ENCODE data around the gene PAPPA2. TPM values are rescaled to one million over a fixed set of nuclear protein-coding genes. Genes with fewer than 3 reads are reported as not detected.
"Not testable (repeated sequence)": the region's sequence is repeated elsewhere in the genome, so short reads cannot be mapped to it uniquely, and the experiment has no call there.

The PAPPA2 gene
- total RNA-seq, 6 donors from 2014 or later = under 0.01 to 2.4 (median 0.45) TPM

- ATAC-seq (ENCODE audit: low FRiP score in 2 of 2) (no peak), DNase-seq (no peak)
- no peaks in the 10 kb centered on the region for H3K4me1 ChIP-seq
- H3K27ac ChIP-seq = no peak overlapping the region
- no peak for TF ChIP-seq POLR2A (IDR thresholded peaks at IDR 0.05)
- no peak for TF ChIP-seq POLR2AphosphoS5 (IDR thresholded peaks at IDR 0.05)
- TF ChIP-seq, protein P1, sequence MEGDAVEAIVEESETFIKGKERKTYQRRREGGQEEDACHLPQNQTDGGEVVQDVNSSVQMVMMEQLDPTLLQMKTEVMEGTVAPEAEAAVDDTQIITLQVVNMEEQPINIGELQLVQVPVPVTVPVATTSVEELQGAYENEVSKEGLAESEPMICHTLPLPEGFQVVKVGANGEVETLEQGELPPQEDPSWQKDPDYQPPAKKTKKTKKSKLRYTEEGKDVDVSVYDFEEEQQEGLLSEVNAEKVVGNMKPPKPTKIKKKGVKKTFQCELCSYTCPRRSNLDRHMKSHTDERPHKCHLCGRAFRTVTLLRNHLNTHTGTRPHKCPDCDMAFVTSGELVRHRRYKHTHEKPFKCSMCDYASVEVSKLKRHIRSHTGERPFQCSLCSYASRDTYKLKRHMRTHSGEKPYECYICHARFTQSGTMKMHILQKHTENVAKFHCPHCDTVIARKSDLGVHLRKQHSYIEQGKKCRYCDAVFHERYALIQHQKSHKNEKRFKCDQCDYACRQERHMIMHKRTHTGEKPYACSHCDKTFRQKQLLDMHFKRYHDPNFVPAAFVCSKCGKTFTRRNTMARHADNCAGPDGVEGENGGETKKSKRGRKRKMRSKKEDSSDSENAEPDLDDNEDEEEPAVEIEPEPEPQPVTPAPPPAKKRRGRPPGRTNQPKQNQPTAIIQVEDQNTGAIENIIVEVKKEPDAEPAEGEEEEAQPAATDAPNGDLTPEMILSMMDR (IDR thresholded peaks at IDR 0.05) = no peak
- no peak for TF ChIP-seq EP300 (IDR thresholded peaks at IDR 0.05)
- H3K27me3 ChIP-seq = no peaks in the 10 kb centered on the region
- H3K9me3 ChIP-seq = no peaks in the 10 kb centered on the region
- H3K36me3 ChIP-seq = no peaks in the 10 kb centered on the region
- 83 to 85% methylated on average over 4 of the region's 4 CpGs for WGBS, 2 donors
- H3K4me3 ChIP-seq = no peak overlapping the region
Measured at GRCh38 chr1:176444286-176444685, 18.7 kb upstream of the PAPPA2 start.

DNA sequence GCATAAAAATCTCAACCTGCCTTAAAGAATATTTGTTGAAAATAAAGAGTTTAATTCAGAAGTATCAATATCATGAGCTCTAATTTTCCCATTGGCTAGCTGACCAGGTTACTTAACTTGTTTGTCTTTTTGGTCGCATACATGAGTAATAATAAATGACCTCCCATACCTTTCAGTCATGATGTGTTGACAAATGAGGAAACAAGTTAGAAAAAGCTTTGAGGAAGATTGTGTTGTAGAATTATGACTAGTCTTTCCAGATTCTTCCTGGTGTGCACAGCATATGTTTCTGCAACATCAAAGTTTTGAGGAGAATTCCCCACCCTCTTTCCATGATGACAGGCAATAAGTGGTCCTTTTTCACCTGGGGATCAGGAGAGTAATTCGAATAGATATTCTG lies 17.6 kb upstream of the PAPPA2 start:
- H3K4me3 ChIP-seq = no peak overlapping the region
- no peaks in the 10 kb centered on the region for H3K4me1 ChIP-seq
- H3K27ac ChIP-seq = no peak overlapping the region
- ATAC-seq (ENCODE audit: low FRiP score in 2 of 2) (no peak), DNase-seq (no peak)
- TF ChIP-seq EP300 (IDR thresholded peaks at IDR 0.05) = no peak
- no peak for TF ChIP-seq POLR2A (IDR thresholded peaks at IDR 0.05)
- no peak for TF ChIP-seq POLR2AphosphoS5 (IDR thresholded peaks at IDR 0.05)
- TF ChIP-seq, protein P1 (IDR thresholded peaks at IDR 0.05) = no peak
- no peaks in the 10 kb centered on the region for H3K36me3 ChIP-seq
- no peaks in the 10 kb centered on the region for H3K27me3 ChIP-seq
- 68 to 78% methylated on average over 2 of the region's 2 CpGs for WGBS, 2 donors
- no peaks in the 10 kb centered on the region for H3K9me3 ChIP-seq

- Histone ChIP-seq H3K27ac (no peak overlapping the region), H3K4me3 (no peak overlapping the region), H3K4me1 (no peaks in the 10 kb centered on the region), H3K9me3 (no peaks in the 10 kb centered on the region), H3K36me3 (no peaks in the 10 kb centered on the region), H3K27me3 (no peaks in the 10 kb centered on the region)
- 71 to 78% methylated on average over 3 to 4 of the region's 4 CpGs for WGBS, 2 donors
- TF ChIP-seq, protein P1 (IDR thresholded peaks at IDR 0.05) = no peak
- TF ChIP-seq EP300 (IDR thresholded peaks at IDR 0.05) (no peak), POLR2A (IDR thresholded peaks at IDR 0.05) (no peak), POLR2AphosphoS5 (IDR thresholded peaks at IDR 0.05) (no peak)
- ATAC-seq (ENCODE audit: low FRiP score in 2 of 2) (no peak), DNase-seq (no peak)
Measured at GRCh38 chr1:176448340-176448739, 14.6 kb upstream of the PAPPA2 start.

- Histone ChIP-seq H3K9me3 (no peaks in the 10 kb centered on the region), H3K36me3 (no peaks in the 10 kb centered on the region), H3K4me1 (no peaks in the 10 kb centered on the region), H3K4me3 (no peak overlapping the region), H3K27me3 (no peaks in the 10 kb centered on the region), H3K27ac (no peak overlapping the region)
- no peak for ATAC-seq (ENCODE audit: low FRiP score in 2 of 2)
- TF ChIP-seq EP300 (IDR thresholded peaks at IDR 0.05) = no peak
- TF ChIP-seq POLR2A (IDR thresholded peaks at IDR 0.05) = no peak
- no peak for TF ChIP-seq POLR2AphosphoS5 (IDR thresholded peaks at IDR 0.05)
- TF ChIP-seq, protein P1 (IDR thresholded peaks at IDR 0.05) = no peak
- DNase-seq = no peak
- WGBS, 2 donors = 77 to 81% methylated on average over 1 of the region's 1 CpG
Measured at GRCh38 chr1:176450526-176450925, 12.4 kb upstream of the PAPPA2 start.

- not testable (repeated sequence) for ATAC-seq (ENCODE audit: low FRiP score in 2 of 2)
Measured at GRCh38 chr1:176451741-176452140, 11.2 kb upstream of the PAPPA2 start.

More at GRCh38 chr1:176451741-176452140, 11.2 kb upstream of the PAPPA2 start:
- not testable (repeated sequence) for H3K27ac ChIP-seq, H3K9me3 ChIP-seq, H3K36me3 ChIP-seq, H3K4me1 ChIP-seq, DNase-seq, H3K27me3 ChIP-seq, H3K4me3 ChIP-seq
- 78 to 84% methylated on average over 2 of the region's 2 CpGs for WGBS, 2 donors
